Ectodermal cell (in vitro differentiated cells): ENCODE data around the gene BAIAP2.

Experiments
- H3K27ac ChIP-seq: 2 replicates; pipeline ENCODE4 v1.7.0; 2013; ENCODE audit warnings: mild to moderate bottlenecking, low read depth, low read length; ENCODE audit not compliant: insufficient read depth, poor library complexity, severe bottlenecking
- H3K27me3 ChIP-seq: 2 replicates; pipeline ENCODE4 v1.7.0; 2013; ENCODE audit warnings: mild to moderate bottlenecking, low read length; ENCODE audit not compliant: insufficient read depth, control insufficient read depth, poor library complexity, severe bottlenecking
- H3K36me3 ChIP-seq: one replicate; pipeline ENCODE4 v1.7.0; 2013; ENCODE audit warnings: low read length; ENCODE audit not compliant: control insufficient read depth, insufficient read depth
- H3K4me1 ChIP-seq: one replicate; pipeline ENCODE4 v1.7.0; 2013; ENCODE audit warnings: low read length; ENCODE audit not compliant: control insufficient read depth, insufficient read depth
- H3K4me3 ChIP-seq: 2 replicates; pipeline ENCODE4 v1.7.0; 2013; ENCODE audit warnings: low read depth, low read length, control low read depth; ENCODE audit not compliant: insufficient read depth
- H3K9me3 ChIP-seq: 2 replicates; pipeline ENCODE4 v1.7.0; 2013; ENCODE audit warnings: mild to moderate bottlenecking, low read length, moderate library complexity; ENCODE audit not compliant: control insufficient read depth
- WGBS, 2 experiments: methylation state at CpG; one replicate each; pipeline ENCODE4 v1.1.7; 2013; ENCODE audit warnings: missing lambda C conversion rate in 2 of 2; 5-methylcytosine and 5-hydroxymethylcytosine counted together

BAIAP2 gene

GRCh38 chr17:81126281-81127132 lies 91.6 kb downstream of the BAIAP2 start:
- no peaks in the 10 kb centered on the region for H3K27me3 ChIP-seq
- WGBS, 2 experiments = 80% methylated on average over 32 of the region's 34 CpGs
- peaks cover 30% of the 10 kb centered on the region for H3K4me1 ChIP-seq
- H3K4me3 ChIP-seq = no peak overlapping the region
- no peaks in the 10 kb centered on the region for H3K36me3 ChIP-seq
- H3K9me3 ChIP-seq = no peaks in the 10 kb centered on the region
- H3K27ac ChIP-seq = no peak overlapping the region

GRCh38 chr17:81127133-81127455 lies 92.1 kb downstream of the BAIAP2 start:
- Histone ChIP-seq H3K4me1 (peaks cover 35% of the 10 kb centered on the region), H3K36me3 (no peaks in the 10 kb centered on the region)
- 76 to 77% methylated on average over 5 of the region's 5 CpGs for WGBS, 2 experiments

GRCh38 chr17:81127526-81128177 lies 92.7 kb downstream of the BAIAP2 start:
- Histone ChIP-seq H3K9me3 (no peaks in the 10 kb centered on the region), H3K27ac (no peak overlapping the region), H3K4me1 (peaks cover 37% of the 10 kb centered on the region), H3K36me3 (no peaks in the 10 kb centered on the region), H3K27me3 (no peaks in the 10 kb centered on the region), H3K4me3 (no peak overlapping the region)
- 85 to 86% methylated on average over 25 of the region's 25 CpGs for WGBS, 2 experiments

More at GRCh38 chr17:81127133-81127455, 92.1 kb downstream of the BAIAP2 start:
- H3K27me3 ChIP-seq = no peaks in the 10 kb centered on the region
- no peak overlapping the region for H3K4me3 ChIP-seq
- H3K27ac ChIP-seq = no peak overlapping the region
- H3K9me3 ChIP-seq = no peaks in the 10 kb centered on the region

- Histone ChIP-seq H3K27me3 (no peaks in the 10 kb centered on the region), H3K4me1 (peaks cover 38% of the 10 kb centered on the region), H3K27ac (no peak overlapping the region), H3K9me3 (no peaks in the 10 kb centered on the region), H3K36me3 (no peaks in the 10 kb centered on the region), H3K4me3 (no peak overlapping the region)
- 94% methylated on average over 14 of the region's 14 CpGs for WGBS, 2 experiments
Measured at GRCh38 chr17:81128338-81128737, 93.4 kb downstream of the BAIAP2 start.

GRCh38 chr17:81128774-81129173 lies 93.8 kb downstream of the BAIAP2 start:
- peak overlapping the region; percentile 44 for H3K27ac ChIP-seq
- peaks cover 42% of the 10 kb centered on the region for H3K4me1 ChIP-seq
- no peaks in the 10 kb centered on the region for H3K36me3 ChIP-seq
- H3K27me3 ChIP-seq = no peaks in the 10 kb centered on the region
- 93 to 95% methylated on average over 23 of the region's 23 CpGs for WGBS, 2 experiments
- no peak overlapping the region for H3K4me3 ChIP-seq
- no peaks in the 10 kb centered on the region for H3K9me3 ChIP-seq

- no peaks in the 10 kb centered on the region for H3K27me3 ChIP-seq
- no peaks in the 10 kb centered on the region for H3K9me3 ChIP-seq
- WGBS, 2 experiments = 82 to 88% methylated on average over 11 of the region's 11 CpGs
- H3K4me1 ChIP-seq = peaks cover 42% of the 10 kb centered on the region
- no peak overlapping the region for H3K4me3 ChIP-seq
- H3K36me3 ChIP-seq = no peaks in the 10 kb centered on the region
- no peak overlapping the region for H3K27ac ChIP-seq
Measured at GRCh38 chr17:81129289-81129688, 94.3 kb downstream of the BAIAP2 start.

- Histone ChIP-seq H3K4me3 (no peak overlapping the region), H3K4me1 (peaks cover 42% of the 10 kb centered on the region), H3K27me3 (no peaks in the 10 kb centered on the region), H3K9me3 (no peaks in the 10 kb centered on the region), H3K27ac (no peak overlapping the region), H3K36me3 (no peaks in the 10 kb centered on the region)
- 90% methylated on average over 14 of the region's 14 CpGs for WGBS, 2 experiments
Measured at GRCh38 chr17:81129711-81130367, 94.9 kb downstream of the BAIAP2 start.

- Histone ChIP-seq H3K27me3 (no peaks in the 10 kb centered on the region), H3K9me3 (no peaks in the 10 kb centered on the region), H3K36me3 (no peaks in the 10 kb centered on the region), H3K4me3 (no peak overlapping the region), H3K27ac (no peak overlapping the region), H3K4me1 (peaks cover 42% of the 10 kb centered on the region)
- WGBS, 2 experiments = 85 to 88% methylated on average over 41 of the region's 41 CpGs
Measured at GRCh38 chr17:81130385-81131361, 95.7 kb downstream of the BAIAP2 start.

GRCh38 chr17:81131486-81132196 lies 96.7 kb downstream of the BAIAP2 start:
- Histone ChIP-seq H3K9me3 (no peaks in the 10 kb centered on the region), H3K27ac (no peak overlapping the region), H3K27me3 (no peaks in the 10 kb centered on the region), H3K36me3 (no peaks in the 10 kb centered on the region), H3K4me1 (peaks cover 42% of the 10 kb centered on the region), H3K4me3 (no peak overlapping the region)
- 93 to 95% methylated on average over 14 of the region's 14 CpGs for WGBS, 2 experiments
